Rectal smooth muscle tissue (tissue), 1 donor: Measurements from ENCODE around the gene CKAP2L.
"Not testable (repeated sequence)": the region's sequence is repeated elsewhere in the genome, so short reads cannot be mapped to it uniquely, and the experiment has no call there.

Experiments used
- H3K27ac ChIP-seq: one replicate; pipeline ENCODE4 v1.7.0; 2013; ENCODE audit warnings: low read depth, low read length, inconsistent platforms
- H3K27me3 ChIP-seq: one replicate; pipeline ENCODE4 v1.7.0; 2013; ENCODE audit warnings: low read length; ENCODE audit not compliant: control insufficient read depth, insufficient read depth
- H3K36me3 ChIP-seq: one replicate; pipeline ENCODE4 v1.7.0; 2013; ENCODE audit warnings: low read length; ENCODE audit not compliant: control insufficient read depth, insufficient read depth
- H3K4me1 ChIP-seq: one replicate; pipeline ENCODE4 v1.7.0; 2013; ENCODE audit warnings: low read length; ENCODE audit not compliant: control insufficient read depth, insufficient read depth
- H3K4me3 ChIP-seq: one replicate; pipeline ENCODE4 v1.7.0; 2013; ENCODE audit warnings: low read length
- H3K9ac ChIP-seq: one replicate; pipeline ENCODE4 v1.7.0; 2013; ENCODE audit warnings: low read length

The CKAP2L gene

GRCh38 chr2:112716826-112717352, 47.5 kb downstream of the CKAP2L start:
- not testable (repeated sequence) for H3K4me3 ChIP-seq, H3K27me3 ChIP-seq, H3K9ac ChIP-seq, H3K36me3 ChIP-seq, H3K27ac ChIP-seq, H3K4me1 ChIP-seq

- not testable (repeated sequence) for H3K4me3 ChIP-seq, H3K4me1 ChIP-seq, H3K27me3 ChIP-seq, H3K27ac ChIP-seq, H3K9ac ChIP-seq, H3K36me3 ChIP-seq
Measured at GRCh38 chr2:112716094-112716493, 48.3 kb downstream of the CKAP2L start.

- Histone ChIP-seq H3K27me3 (no peaks in the 10 kb centered on the region), H3K4me1 (no peaks in the 10 kb centered on the region), H3K27ac (no peak overlapping the region), H3K4me3 (no peak overlapping the region), H3K9ac (no peak overlapping the region), H3K36me3 (no peaks in the 10 kb centered on the region)
Measured at GRCh38 chr2:112714836-112715631, 49.4 kb downstream of the CKAP2L start.

GRCh38 chr2:112714331-112714730, 50.1 kb downstream of the CKAP2L start:
- Histone ChIP-seq H3K4me1 (no peaks in the 10 kb centered on the region), H3K36me3 (no peaks in the 10 kb centered on the region), H3K4me3 (no peak overlapping the region), H3K9ac (no peak overlapping the region), H3K27me3 (peaks cover 2% of the 10 kb centered on the region), H3K27ac (no peak overlapping the region)

GRCh38 chr2:112713926-112714325, 50.5 kb downstream of the CKAP2L start:
- H3K36me3 ChIP-seq = no peaks in the 10 kb centered on the region
- H3K4me1 ChIP-seq = no peaks in the 10 kb centered on the region
- no peak overlapping the region for H3K27ac ChIP-seq
- no peak overlapping the region for H3K9ac ChIP-seq
- H3K4me3 ChIP-seq = no peak overlapping the region
- peaks cover 2% of the 10 kb centered on the region for H3K27me3 ChIP-seq

GRCh38 chr2:112713585-112713925, 50.9 kb downstream of the CKAP2L start:
- Histone ChIP-seq H3K9ac (no peak overlapping the region), H3K4me3 (no peak overlapping the region), H3K27ac (no peak overlapping the region), H3K4me1 (no peaks in the 10 kb centered on the region), H3K27me3 (peaks cover 2% of the 10 kb centered on the region), H3K36me3 (no peaks in the 10 kb centered on the region)

GRCh38 chr2:112712903-112713584, 51.4 kb downstream of the CKAP2L start:
- Histone ChIP-seq H3K9ac (no peak overlapping the region), H3K27ac (no peak overlapping the region), H3K4me3 (no peak overlapping the region), H3K36me3 (no peaks in the 10 kb centered on the region), H3K27me3 (peaks cover 2% of the 10 kb centered on the region), H3K4me1 (no peaks in the 10 kb centered on the region)

- peaks cover 2% of the 10 kb centered on the region for H3K27me3 ChIP-seq
- no peak overlapping the region for H3K9ac ChIP-seq
- no peak overlapping the region for H3K27ac ChIP-seq
- no peak overlapping the region for H3K4me3 ChIP-seq
- H3K36me3 ChIP-seq = no peaks in the 10 kb centered on the region
- H3K4me1 ChIP-seq = no peaks in the 10 kb centered on the region
Measured at GRCh38 chr2:112712465-112712864, 51.9 kb downstream of the CKAP2L start.

GRCh38 chr2:112710956-112711750, 53.3 kb downstream of the CKAP2L start:
- Histone ChIP-seq H3K4me1 (no peaks in the 10 kb centered on the region), H3K36me3 (no peaks in the 10 kb centered on the region), H3K4me3 (no peak overlapping the region), H3K27me3 (peaks cover 2% of the 10 kb centered on the region), H3K27ac (no peak overlapping the region), H3K9ac (no peak overlapping the region)

- H3K4me1 ChIP-seq = no peaks in the 10 kb centered on the region
- peaks cover 2% of the 10 kb centered on the region for H3K27me3 ChIP-seq
- H3K4me3 ChIP-seq = no peak overlapping the region
- no peak overlapping the region for H3K9ac ChIP-seq
- no peak overlapping the region for H3K27ac ChIP-seq
- no peaks in the 10 kb centered on the region for H3K36me3 ChIP-seq
Measured at GRCh38 chr2:112709703-112710102, 54.7 kb downstream of the CKAP2L start.

- H3K27ac ChIP-seq = no peak overlapping the region
- peaks cover 2% of the 10 kb centered on the region for H3K27me3 ChIP-seq
- H3K36me3 ChIP-seq = no peaks in the 10 kb centered on the region
- no peak overlapping the region for H3K4me3 ChIP-seq
- H3K4me1 ChIP-seq = no peaks in the 10 kb centered on the region
- H3K9ac ChIP-seq = no peak overlapping the region
Measured at GRCh38 chr2:112708968-112709367, 55.4 kb downstream of the CKAP2L start.

- not testable (repeated sequence) for H3K4me3 ChIP-seq, H3K9ac ChIP-seq, H3K4me1 ChIP-seq, H3K27ac ChIP-seq, H3K36me3 ChIP-seq, H3K27me3 ChIP-seq
Measured at GRCh38 chr2:112706947-112707346, 57.5 kb downstream of the CKAP2L start.
